GM19372 (cell line): ENCODE data around the gene ZC3H15.

ENCODE experiments used
- ATAC-seq: cut with Tn5 transposase; IDR thresholded peaks from one replicate; pipeline ENCODE4 v1.9.1; 2021; ENCODE audit warnings: mild to moderate bottlenecking, low read depth, moderate library complexity; ENCODE audit not compliant: unreplicated experiment

ZC3H15 gene

GRCh38 chr2:186534406-186534805 is 48.3 kb downstream of the ZC3H15 start:
- no peak for ATAC-seq

- ATAC-seq: no peak
These were observed 49.8 kb downstream of the ZC3H15 start for GRCh38 chr2:186535861-186536260.

GRCh38 chr2:186537019-186537418 is 51.0 kb downstream of the ZC3H15 start:
- no peak for ATAC-seq

- no peak for ATAC-seq
These were observed 54.9 kb downstream of the ZC3H15 start for GRCh38 chr2:186540941-186541340.

GRCh38 chr2:186542002-186542401 is 55.9 kb downstream of the ZC3H15 start:
- ATAC-seq: no peak

- no peak for ATAC-seq
These were observed 57.6 kb downstream of the ZC3H15 start for GRCh38 chr2:186543561-186544131.

- no peak for ATAC-seq
These were observed 58.2 kb downstream of the ZC3H15 start for GRCh38 chr2:186544255-186544675.

GRCh38 chr2:186546846-186547245 is 60.8 kb downstream of the ZC3H15 start:
- no peak for ATAC-seq

- ATAC-seq: no peak
These were observed 65.4 kb downstream of the ZC3H15 start for GRCh38 chr2:186551323-186552050.

- no peak for ATAC-seq
These were observed 68.4 kb downstream of the ZC3H15 start for GRCh38 chr2:186554429-186554828.

GRCh38 chr2:186554850-186555671 is 69.0 kb downstream of the ZC3H15 start:
- no peak for ATAC-seq

- ATAC-seq: no peak
These were observed 72.6 kb downstream of the ZC3H15 start for GRCh38 chr2:186558512-186559276.
